HCT116 (cell line): ENCODE measurements around the gene PTPRO. TPM values are rescaled to one million over a fixed set of nuclear protein-coding genes. Genes with fewer than 3 reads are reported as not detected.

Source experiments
- ATAC-seq: fragments of 200-7000 bp; cut with Tn5 transposase; 2 replicates; pipeline ENCODE4 v1.9.1; 2020; ENCODE audit warnings: mild to moderate bottlenecking, moderate library complexity
- BruUV-seq: library from RNA; stranded (reverse); fragments of 400-500 nt; replicated peaks from 2 replicates; lab custom pipeline; 2021; lab: Mats Ljungman, UMichigan
- CTCF ChIA-PET: fragments of 300-600 bp; sonication (Branson Sonifier 250); formaldehyde crosslinking; loops from one replicate; lab custom pipeline; 2021; ENCODE audit warnings: antibody characterized with exemption; lab: Charles Lee
- POLR2A ChIA-PET: fragments of 300-600, 350-600 bp; sonication (Branson Sonifier 250); formaldehyde crosslinking; loops from one replicate; lab custom pipeline; 2021; ENCODE audit warnings: antibody characterized with exemption; lab: Charles Lee
- RAD21 ChIA-PET, 2 experiments: fragments of 300-600 bp; sonication (Branson Sonifier 250); formaldehyde crosslinking; loops; one replicate each; lab custom pipeline; 2023; ENCODE audit warnings: low total read pairs in 2 of 2; ENCODE audit not compliant: uncharacterized antibody in 2 of 2, unreplicated experiment in 2 of 2, low non-redundant PET in 1 of 2; lab: Charles Lee
- DNase-seq: peaks from one replicate; pipeline ENCODE4 v3.0.0-alpha.2; 2010; ENCODE audit warnings: low read depth, low spot score
- H2AFZ ChIP-seq: fragments of 200-600 bp; shearing (Covaris generic), sonication (generic); 2 replicates; pipeline ENCODE4 v1.6.1; 2017; ENCODE audit warnings: low read depth, mixed run types, mixed read lengths, antibody characterized with exemption, low read length; ENCODE audit not compliant: poor library complexity, severe bottlenecking
- H3K27ac ChIP-seq: 2 replicates; pipeline ENCODE4 v1.5.1; 2012; ENCODE audit warnings: low read depth, low read length
- H3K27me3 ChIP-seq: fragments of 200-600 bp; sonication (generic); 2 replicates; pipeline ENCODE4 v1.6.1; 2016; ENCODE audit warnings: mixed run types, low read length, mixed read lengths; ENCODE audit not compliant: insufficient read depth
- H3K36me3 ChIP-seq, 2 experiments: fragments of 200-500 bp in 1 of 2; fragments of 200-600 bp in 1 of 2; sonication (Bioruptor generic) in 1 of 2; sonication (generic) in 1 of 2; 2 replicates each; pipeline versions ENCODE4 v1.5.1 to v1.6.1; 2014 to 2016; ENCODE audit warnings: low read length in 2 of 2, inconsistent platforms in 1 of 2, mixed read lengths in 1 of 2, mixed run types in 1 of 2; ENCODE audit not compliant: insufficient read depth in 2 of 2, control insufficient read depth in 1 of 2
- H3K4me1 ChIP-seq, 2 experiments: fragments of 200-600 bp in 1 of 2; sonication (generic) in 1 of 2; 2 replicates each; pipeline versions ENCODE4 v1.5.1 to v1.6.1; 2012 to 2017; ENCODE audit warnings: low read length in 2 of 2, inconsistent platforms in 1 of 2, mild to moderate bottlenecking in 1 of 2, mixed read lengths in 1 of 2, mixed run types in 1 of 2, moderate library complexity in 1 of 2; ENCODE audit not compliant: insufficient read depth in 2 of 2, control insufficient read depth in 1 of 2
- H3K4me2 ChIP-seq: fragments of 200-600 bp; sonication (generic); 2 replicates; pipeline ENCODE4 v1.6.1; 2017; ENCODE audit warnings: mixed run types, low read length, mixed read lengths
- H3K4me3 ChIP-seq, 2 experiments: fragments of 200-600 bp in 1 of 2; sonication (generic) in 1 of 2; replicated peaks in 1 of 2; 2 replicates each; pipeline ENCODE4 v1.5.1; 2011 to 2016; ENCODE audit warnings: low read length in 2 of 2, control low read depth in 1 of 2, low read depth in 1 of 2, mild to moderate bottlenecking in 1 of 2, mixed read lengths in 1 of 2, mixed run types in 1 of 2
- H3K79me2 ChIP-seq: fragments of 200-600 bp; sonication (generic); 2 replicates; pipeline ENCODE4 v1.6.1; 2017; ENCODE audit warnings: mild to moderate bottlenecking, mixed run types, low read length, moderate library complexity, mixed read lengths; ENCODE audit not compliant: insufficient read depth
- H3K9ac ChIP-seq: fragments of 200-600 bp; sonication (generic); 2 replicates; pipeline ENCODE4 v1.6.1; 2016; ENCODE audit warnings: low read length, mixed read lengths
- H3K9me2 ChIP-seq: fragments of 200-600 bp; sonication (generic), shearing (Covaris generic); 2 replicates; pipeline ENCODE4 v1.6.1; 2017; ENCODE audit warnings: mixed run types, mild to moderate bottlenecking, moderate library complexity; ENCODE audit not compliant: insufficient read depth
- H3K9me3 ChIP-seq, 2 experiments: fragments of 200-500 bp in 1 of 2; fragments of 200-600 bp in 1 of 2; sonication (Bioruptor generic) in 1 of 2; sonication (generic) in 1 of 2; 2 replicates each; pipeline ENCODE4 v1.6.1; 2014 to 2017; ENCODE audit warnings: low read length in 2 of 2, mixed read lengths in 2 of 2, inconsistent platforms in 1 of 2, low read depth in 1 of 2, mild to moderate bottlenecking in 1 of 2, mixed run types in 1 of 2, moderate library complexity in 1 of 2; ENCODE audit not compliant: control insufficient read depth in 1 of 2, insufficient read depth in 1 of 2
- H4K20me1 ChIP-seq: fragments of 200-600 bp; sonication (generic), shearing (Covaris generic); 2 replicates; pipeline ENCODE4 v1.6.1; 2017; ENCODE audit warnings: mixed run types, mild to moderate bottlenecking, moderate library complexity; ENCODE audit not compliant: insufficient read depth
- CBX3 ChIP-seq: IDR thresholded peaks from 2 replicates; pipeline ENCODE4 v1.6.1; 2012; ENCODE audit warnings: low read depth
- CEBPB ChIP-seq: IDR thresholded peaks from 2 replicates; pipeline ENCODE4 v1.6.1; 2012; ENCODE audit warnings: low read depth
- ELF1 ChIP-seq: IDR thresholded peaks from 2 replicates; pipeline ENCODE4 v1.6.1; 2012; ENCODE audit warnings: low read depth, borderline replicate concordance
- EZH2 ChIP-seq: fragments of 200-600 bp; sonication (generic); IDR thresholded peaks from 2 replicates; pipeline ENCODE4 v1.6.1; 2017; ENCODE audit warnings: antibody characterized with exemption, mixed run types
- EZH2phosphoT487 ChIP-seq: fragments of 200-600 bp; IDR thresholded peaks from 2 replicates; pipeline ENCODE4 v1.6.1; 2018; ENCODE audit warnings: antibody characterized with exemption, borderline replicate concordance
- JUND ChIP-seq: IDR thresholded peaks from 2 replicates; pipeline ENCODE4 v1.6.1; 2012
- POLR2A ChIP-seq: IDR thresholded peaks from 2 replicates; pipeline ENCODE4 v1.7.0; 2011; ENCODE audit warnings: borderline replicate concordance; ENCODE audit not compliant: insufficient read depth, insufficient read length; ENCODE audit errors: extremely low read depth
- RAD21 ChIP-seq: IDR thresholded peaks from 2 replicates; pipeline ENCODE4 v1.6.1; 2012; ENCODE audit warnings: low read depth, mild to moderate bottlenecking
- SP1 ChIP-seq: IDR thresholded peaks from 2 replicates; pipeline ENCODE4 v1.6.1; 2012; ENCODE audit warnings: low read depth
- TCF7L2 ChIP-seq: IDR thresholded peaks from 2 replicates; pipeline ENCODE4 v1.7.0; 2011; ENCODE audit warnings: borderline replicate concordance, inconsistent platforms; ENCODE audit not compliant: insufficient read depth, insufficient read length; ENCODE audit errors: extremely low read depth
- YY1 ChIP-seq: IDR thresholded peaks from 2 replicates; pipeline ENCODE4 v1.6.1; 2011; ENCODE audit warnings: low read length, low read depth, moderate library complexity, mild to moderate bottlenecking; ENCODE audit not compliant: insufficient replicate concordance; ENCODE audit errors: extremely low read depth
- ZFX ChIP-seq: fragments of 450-650 bp; IDR thresholded peaks from 2 replicates; pipeline ENCODE4 v1.6.1; 2017
- intact Hi-C: fragments of 100-400 bp; cut with micrococcal nuclease; formaldehyde crosslinking; loops from 2 replicates; pipeline ENCODE4 v1.10.0; 2022
- total RNA-seq: library from RNA; stranded (reverse); gene quantifications from one replicate; pipeline ENCODE4 v1.2.1, GENCODE V29; 2021; ENCODE audit not compliant: unreplicated experiment
- TF ChIP-seq, protein P1 (sequence below): IDR thresholded peaks from 2 replicates; pipeline ENCODE4 v1.6.1; 2011; ENCODE audit warnings: mild to moderate bottlenecking, low read length, moderate library complexity; ENCODE audit not compliant: insufficient replicate concordance; ENCODE audit errors: extremely low read depth
- TF ChIP-seq, protein P2 (sequence below): IDR thresholded peaks from 2 replicates; pipeline ENCODE4 v1.6.1; 2012; ENCODE audit warnings: low read depth
- TF ChIP-seq, protein P3 (sequence below): IDR thresholded peaks from 2 replicates; pipeline ENCODE4 v1.6.1; 2012

The PTPRO gene
- total RNA-seq, 1 experiment from 2014 or later = not detected

DNA sequence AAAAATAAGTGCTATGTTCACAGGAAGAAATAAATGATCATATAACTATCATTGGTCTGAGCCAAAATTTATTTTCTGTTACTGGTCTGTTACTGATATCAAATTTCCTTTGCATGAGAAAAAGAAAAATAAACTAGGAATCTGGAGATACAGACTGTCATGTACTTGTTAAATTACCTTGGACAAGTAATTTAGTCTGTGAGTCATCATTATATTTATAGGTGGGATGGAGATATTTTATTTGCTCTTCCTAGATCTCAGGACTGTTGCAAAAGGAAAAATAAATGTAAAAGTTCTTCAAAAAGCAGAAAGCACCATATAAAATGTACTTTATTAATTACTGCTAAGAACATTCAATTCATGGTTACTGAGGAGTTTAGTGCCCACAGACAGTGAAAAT, 174.4 kb downstream of the PTPRO start:
- DNase-seq (no peak), ATAC-seq (no peak)
- POLR2A ChIA-PET = no interaction called here
- H3K79me2 ChIP-seq = no peaks in the 10 kb centered on the region
- no peak overlapping the region for H3K4me3 ChIP-seq
- no peaks in the 10 kb centered on the region for H3K36me3 ChIP-seq
- H3K9ac ChIP-seq = no peak overlapping the region
- CTCF ChIA-PET = no interaction called here
- peaks cover 50% of the 10 kb centered on the region for H3K27me3 ChIP-seq
- H4K20me1 ChIP-seq = no peaks in the 10 kb centered on the region; the same call in 1 of the 2 replicates
- H3K4me1 ChIP-seq = no peaks in the 10 kb centered on the region; a peak in 1 of 4 replicates
- RAD21 ChIA-PET = no interaction called here
- no peak overlapping the region for H2AFZ ChIP-seq
- H3K4me2 ChIP-seq = no peak overlapping the region
- no peaks in the 10 kb centered on the region for H3K9me3 ChIP-seq
- H3K27ac ChIP-seq = no peak overlapping the region
- TF ChIP-seq TCF7L2 = no peak
- TF ChIP-seq, protein P1, sequence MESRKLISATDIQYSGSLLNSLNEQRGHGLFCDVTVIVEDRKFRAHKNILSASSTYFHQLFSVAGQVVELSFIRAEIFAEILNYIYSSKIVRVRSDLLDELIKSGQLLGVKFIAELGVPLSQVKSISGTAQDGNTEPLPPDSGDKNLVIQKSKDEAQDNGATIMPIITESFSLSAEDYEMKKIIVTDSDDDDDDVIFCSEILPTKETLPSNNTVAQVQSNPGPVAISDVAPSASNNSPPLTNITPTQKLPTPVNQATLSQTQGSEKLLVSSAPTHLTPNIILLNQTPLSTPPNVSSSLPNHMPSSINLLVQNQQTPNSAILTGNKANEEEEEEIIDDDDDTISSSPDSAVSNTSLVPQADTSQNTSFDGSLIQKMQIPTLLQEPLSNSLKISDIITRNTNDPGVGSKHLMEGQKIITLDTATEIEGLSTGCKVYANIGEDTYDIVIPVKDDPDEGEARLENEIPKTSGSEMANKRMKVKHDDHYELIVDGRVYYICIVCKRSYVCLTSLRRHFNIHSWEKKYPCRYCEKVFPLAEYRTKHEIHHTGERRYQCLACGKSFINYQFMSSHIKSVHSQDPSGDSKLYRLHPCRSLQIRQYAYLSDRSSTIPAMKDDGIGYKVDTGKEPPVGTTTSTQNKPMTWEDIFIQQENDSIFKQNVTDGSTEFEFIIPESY = no peak
- TF ChIP-seq SP1 = no peak
- TF ChIP-seq, protein P2, sequence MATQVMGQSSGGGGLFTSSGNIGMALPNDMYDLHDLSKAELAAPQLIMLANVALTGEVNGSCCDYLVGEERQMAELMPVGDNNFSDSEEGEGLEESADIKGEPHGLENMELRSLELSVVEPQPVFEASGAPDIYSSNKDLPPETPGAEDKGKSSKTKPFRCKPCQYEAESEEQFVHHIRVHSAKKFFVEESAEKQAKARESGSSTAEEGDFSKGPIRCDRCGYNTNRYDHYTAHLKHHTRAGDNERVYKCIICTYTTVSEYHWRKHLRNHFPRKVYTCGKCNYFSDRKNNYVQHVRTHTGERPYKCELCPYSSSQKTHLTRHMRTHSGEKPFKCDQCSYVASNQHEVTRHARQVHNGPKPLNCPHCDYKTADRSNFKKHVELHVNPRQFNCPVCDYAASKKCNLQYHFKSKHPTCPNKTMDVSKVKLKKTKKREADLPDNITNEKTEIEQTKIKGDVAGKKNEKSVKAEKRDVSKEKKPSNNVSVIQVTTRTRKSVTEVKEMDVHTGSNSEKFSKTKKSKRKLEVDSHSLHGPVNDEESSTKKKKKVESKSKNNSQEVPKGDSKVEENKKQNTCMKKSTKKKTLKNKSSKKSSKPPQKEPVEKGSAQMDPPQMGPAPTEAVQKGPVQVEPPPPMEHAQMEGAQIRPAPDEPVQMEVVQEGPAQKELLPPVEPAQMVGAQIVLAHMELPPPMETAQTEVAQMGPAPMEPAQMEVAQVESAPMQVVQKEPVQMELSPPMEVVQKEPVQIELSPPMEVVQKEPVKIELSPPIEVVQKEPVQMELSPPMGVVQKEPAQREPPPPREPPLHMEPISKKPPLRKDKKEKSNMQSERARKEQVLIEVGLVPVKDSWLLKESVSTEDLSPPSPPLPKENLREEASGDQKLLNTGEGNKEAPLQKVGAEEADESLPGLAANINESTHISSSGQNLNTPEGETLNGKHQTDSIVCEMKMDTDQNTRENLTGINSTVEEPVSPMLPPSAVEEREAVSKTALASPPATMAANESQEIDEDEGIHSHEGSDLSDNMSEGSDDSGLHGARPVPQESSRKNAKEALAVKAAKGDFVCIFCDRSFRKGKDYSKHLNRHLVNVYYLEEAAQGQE = no peak
- TF ChIP-seq JUND = no peak
- no peak for TF ChIP-seq RAD21
- TF ChIP-seq CBX3 = no peak
- no peak for TF ChIP-seq EZH2
- no peak for TF ChIP-seq CEBPB
- TF ChIP-seq, protein P3, sequence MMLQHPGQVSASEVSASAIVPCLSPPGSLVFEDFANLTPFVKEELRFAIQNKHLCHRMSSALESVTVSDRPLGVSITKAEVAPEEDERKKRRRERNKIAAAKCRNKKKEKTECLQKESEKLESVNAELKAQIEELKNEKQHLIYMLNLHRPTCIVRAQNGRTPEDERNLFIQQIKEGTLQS = no peak
- TF ChIP-seq YY1 = no peak
- TF ChIP-seq EZH2phosphoT487 = no peak
- no peak for TF ChIP-seq ELF1
- TF ChIP-seq POLR2A = no peak
- TF ChIP-seq ZFX = no peak
- TF ChIP-seq, all 23 proteins: peak for 0
- no peaks in the 10 kb centered on the region for H3K9me2 ChIP-seq
- intact Hi-C loops = no loop called here
- no TSS peak for BruUV-seq
